Hematopoietic multipotent progenitor cell treated with erythropoietin and hydrocortisone succinate and interleukin-3 and kit ligand, for 4 days (in vitro differentiated cells): ENCODE results near the gene GTF3C1.
A peak's percentile ranks its signal among the peaks of the same experiment; 100 is the strongest.

Experiments
- DNase-seq: peaks from one replicate; pipeline ENCODE4 v3.0.0-alpha.2; 2015

GTF3C1 gene

DNA sequence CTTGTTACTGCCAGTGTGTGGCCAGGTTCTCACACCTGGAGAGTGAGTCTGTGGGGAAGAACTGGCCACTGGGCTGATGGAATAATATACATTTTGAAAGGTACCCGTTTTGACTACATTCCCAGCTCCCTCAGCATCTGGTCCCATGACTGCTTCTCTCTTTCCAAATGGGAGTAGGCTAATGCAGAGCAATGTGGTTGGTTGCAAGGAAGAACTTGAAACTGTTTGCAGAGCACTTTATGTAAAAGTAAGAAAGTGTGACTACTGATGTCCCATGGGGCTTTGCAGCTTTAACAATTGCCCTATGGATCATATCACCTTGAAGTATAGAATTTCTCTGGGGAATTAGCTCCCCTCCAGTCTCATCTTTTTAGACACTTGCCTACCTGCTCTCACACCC is 9.2 kb upstream of the GTF3C1 start:
- DNase-seq, result no peak

GRCh38 chr16:27558434-27558833 is 8.7 kb upstream of the GTF3C1 start:
- no peak for DNase-seq

GRCh38 chr16:27556471-27556870 is 6.8 kb upstream of the GTF3C1 start:
- DNase-seq, result no peak

GRCh38 chr16:27551036-27551435 is 1.3 kb upstream of the GTF3C1 start:
- no peak for DNase-seq

GRCh38 chr16:27550582-27550920 is 838 bp upstream of the GTF3C1 start:
- peak; percentile 13 for DNase-seq

DNA sequence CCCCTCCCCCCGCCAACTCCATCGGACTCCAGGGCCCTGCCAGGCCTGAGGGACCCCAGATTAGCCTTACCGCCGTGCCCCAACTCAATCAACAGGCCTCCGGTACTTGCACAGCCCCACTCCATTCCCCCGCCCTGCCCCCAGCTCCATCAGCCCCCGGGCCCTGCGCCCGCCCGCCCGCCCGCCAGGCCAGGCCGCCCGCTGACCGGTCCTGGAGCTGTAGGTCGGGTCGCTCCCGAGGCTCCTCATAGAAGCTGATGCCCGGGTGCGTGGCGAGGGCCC is 308 bp downstream of the GTF3C1 start:
- peak; percentile 47 for DNase-seq

DNA sequence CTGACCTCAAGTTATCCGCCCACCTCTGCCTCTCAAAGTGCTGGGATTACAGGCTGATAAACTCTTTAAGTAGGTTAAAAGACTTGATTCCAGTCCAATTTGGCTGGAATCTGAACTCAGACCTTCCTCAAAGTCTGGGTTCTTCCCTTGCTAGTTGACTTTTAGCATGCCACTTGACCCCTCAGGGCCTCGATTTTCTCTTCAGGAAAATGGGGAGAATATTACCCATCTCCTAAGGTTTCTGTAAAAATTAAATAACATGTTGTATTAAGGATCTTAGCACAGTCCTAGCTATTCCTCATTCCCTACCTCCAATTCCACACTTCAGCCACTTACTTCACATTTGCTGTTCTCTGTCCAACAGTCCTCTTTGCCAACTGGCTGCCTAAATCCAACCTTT is 1.9 kb downstream of the GTF3C1 start:
- DNase-seq, result no peak

DNA sequence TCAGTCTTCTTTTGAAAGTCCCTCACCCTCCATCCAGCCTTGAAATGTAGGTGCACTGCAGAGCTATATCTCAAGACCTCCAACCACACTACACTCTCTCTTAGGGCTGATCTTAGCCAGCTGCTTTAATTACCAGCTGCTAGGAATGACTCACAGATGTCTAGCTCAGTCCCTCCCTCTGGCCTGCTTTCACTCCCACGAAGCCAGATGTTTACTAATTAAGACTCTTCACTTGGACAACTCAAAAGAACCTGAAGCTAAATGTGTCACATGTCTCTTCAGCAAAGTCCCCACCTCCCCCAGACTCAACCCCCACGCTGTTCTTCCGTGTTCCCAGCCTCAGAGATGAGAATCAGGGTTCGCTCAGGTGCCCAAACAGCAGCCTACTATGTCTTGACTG is 2.6 kb downstream of the GTF3C1 start:
- peak; percentile 39 for DNase-seq

- DNase-seq, result no peak
These were observed 5.0 kb downstream of the GTF3C1 start for GRCh38 chr16:27544671-27545070.

DNA sequence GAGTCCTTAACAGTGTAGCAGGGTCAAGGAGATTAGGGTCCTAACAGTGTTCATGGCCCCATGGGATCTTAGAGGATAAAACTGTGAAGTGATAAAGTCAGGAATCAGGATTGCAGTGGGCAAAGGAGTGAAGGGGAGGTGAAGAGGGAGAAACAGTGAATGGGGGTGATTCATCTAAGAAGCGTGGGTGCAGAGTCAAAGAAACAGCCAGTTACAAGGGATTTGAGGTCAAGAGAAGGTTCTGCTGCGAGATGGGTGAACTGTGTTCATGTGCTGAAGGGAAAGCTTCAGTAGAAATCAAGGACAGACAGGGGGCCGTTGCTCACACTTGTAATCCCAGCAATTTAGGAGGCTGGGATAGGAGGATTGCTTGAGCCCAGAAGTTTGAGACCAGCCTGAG is 5.9 kb downstream of the GTF3C1 start:
- no peak for DNase-seq

DNA sequence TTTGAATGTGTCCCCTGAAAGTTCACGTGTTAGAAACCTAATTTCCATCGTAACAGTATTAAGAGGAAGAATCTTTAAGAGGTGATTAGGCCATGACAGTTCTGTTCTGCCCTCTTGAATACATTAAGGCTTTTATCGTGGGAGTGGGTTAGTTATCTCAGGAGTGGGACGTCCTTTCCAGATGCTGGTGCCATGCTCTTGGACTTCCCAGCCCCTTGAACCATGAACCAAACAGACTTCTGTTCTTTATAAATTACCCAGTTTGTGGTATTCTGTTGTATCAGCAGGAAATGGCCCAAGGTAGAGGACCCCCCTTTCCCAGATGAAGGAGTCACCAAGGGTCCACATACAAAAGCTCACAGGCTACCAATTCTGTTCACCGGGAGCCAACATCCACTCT is 10.1 kb downstream of the GTF3C1 start:
- DNase-seq, result no peak

GRCh38 chr16:27539120-27539519 is 10.6 kb downstream of the GTF3C1 start:
- peak; percentile 37 for DNase-seq

DNA sequence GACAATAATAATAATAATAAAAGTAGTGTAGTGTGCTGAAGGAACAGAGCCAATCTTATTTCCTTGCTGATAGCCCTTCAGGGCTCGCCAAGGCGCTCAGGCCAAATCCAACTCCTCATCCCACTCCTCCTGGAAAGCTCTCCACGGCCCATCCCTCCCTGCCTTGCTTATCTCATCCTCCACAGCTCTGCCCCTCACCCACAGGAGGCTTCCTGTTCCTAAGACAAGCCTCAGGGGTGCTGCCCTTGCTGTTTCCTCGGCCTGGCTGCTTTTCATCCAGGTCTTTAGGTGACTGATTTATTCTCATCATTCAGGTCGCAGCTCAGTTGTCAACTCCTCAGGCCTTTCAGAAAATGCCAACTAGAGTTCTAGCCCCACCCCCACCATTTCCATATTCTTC is 11.2 kb downstream of the GTF3C1 start:
- peak; percentile 37 for DNase-seq

GRCh38 chr16:27534256-27534655 is 15.5 kb downstream of the GTF3C1 start:
- DNase-seq, result no peak

GRCh38 chr16:27531826-27532800 is 17.6 kb downstream of the GTF3C1 start:
- DNase-seq, result peak; percentile 68

DNA sequence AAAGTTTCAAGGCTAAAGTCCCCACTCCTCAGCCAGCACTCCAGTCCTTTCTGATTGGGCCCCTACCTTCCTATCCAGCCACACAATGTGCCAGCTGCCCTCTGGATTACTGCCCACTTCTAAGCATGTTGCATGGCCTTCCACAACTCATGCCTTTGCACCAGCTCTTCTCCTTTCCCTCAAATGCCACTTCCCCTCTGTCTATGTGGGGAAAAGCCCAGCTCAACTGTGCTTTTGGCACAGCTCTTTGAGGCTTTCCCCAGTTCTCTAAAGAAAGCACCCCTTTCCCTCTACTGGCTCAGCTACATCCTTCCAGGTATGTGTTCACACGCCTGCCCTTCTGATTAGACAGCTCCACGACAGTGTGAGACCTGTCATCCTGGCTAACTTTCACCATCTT is 18.5 kb downstream of the GTF3C1 start:
- peak; percentile 49 for DNase-seq

- no peak for DNase-seq
These were observed 19.8 kb downstream of the GTF3C1 start for GRCh38 chr16:27529962-27530361.

GRCh38 chr16:27528294-27528693 is 21.4 kb downstream of the GTF3C1 start:
- DNase-seq, result no peak

DNA sequence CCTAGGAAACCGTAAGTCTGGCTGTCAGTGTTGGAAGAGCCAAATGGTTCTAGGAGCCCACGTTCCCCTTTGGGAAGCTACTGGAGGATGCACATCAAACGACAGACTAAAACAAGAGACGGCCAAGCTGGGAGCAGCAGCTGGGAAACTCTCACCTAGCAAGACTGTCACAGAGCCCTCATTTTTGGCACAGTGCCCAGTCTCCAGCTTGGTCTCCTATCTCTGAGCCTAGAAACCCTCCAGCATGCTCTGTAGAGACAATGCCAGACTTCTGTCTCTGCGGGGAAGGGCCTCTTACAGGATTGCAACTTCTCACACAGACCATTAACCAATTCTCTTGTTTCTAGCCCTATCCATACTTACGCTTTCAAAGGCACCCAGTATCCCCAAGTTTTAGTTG is 23.5 kb downstream of the GTF3C1 start:
- peak; percentile 61 for DNase-seq

DNA sequence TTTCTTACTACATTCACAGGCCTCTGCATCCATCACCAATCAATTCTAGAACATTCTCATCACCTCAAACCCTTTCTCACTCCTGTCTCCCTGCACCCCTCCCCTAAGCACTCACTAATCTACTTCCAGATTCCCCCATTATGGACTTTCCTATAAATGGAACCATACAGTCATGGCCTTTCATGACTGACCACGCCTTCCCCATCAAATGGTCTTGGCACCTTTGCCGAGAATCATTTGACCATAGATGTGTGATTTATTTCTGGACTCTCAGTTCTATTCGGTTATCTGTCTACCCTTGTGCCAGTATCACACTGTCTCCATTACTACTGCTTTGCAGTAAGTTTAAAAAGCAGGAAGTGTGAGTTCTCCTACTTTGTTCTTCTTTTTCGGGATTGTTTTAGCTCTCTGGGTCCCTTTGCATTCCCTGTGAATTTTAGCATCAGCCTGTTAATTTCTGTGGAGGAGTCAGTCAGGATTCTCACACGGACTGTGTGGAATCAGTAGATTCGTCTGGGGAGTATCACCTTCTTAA is 27.5 kb downstream of the GTF3C1 start:
- DNase-seq, result no peak

- DNase-seq, result no peak
These were observed 28.6 kb downstream of the GTF3C1 start for GRCh38 chr16:27520982-27521673.

GRCh38 chr16:27518226-27518625 is 31.5 kb downstream of the GTF3C1 start:
- no peak for DNase-seq

- no peak for DNase-seq
These were observed 32.0 kb downstream of the GTF3C1 start for GRCh38 chr16:27517664-27518063.

DNA sequence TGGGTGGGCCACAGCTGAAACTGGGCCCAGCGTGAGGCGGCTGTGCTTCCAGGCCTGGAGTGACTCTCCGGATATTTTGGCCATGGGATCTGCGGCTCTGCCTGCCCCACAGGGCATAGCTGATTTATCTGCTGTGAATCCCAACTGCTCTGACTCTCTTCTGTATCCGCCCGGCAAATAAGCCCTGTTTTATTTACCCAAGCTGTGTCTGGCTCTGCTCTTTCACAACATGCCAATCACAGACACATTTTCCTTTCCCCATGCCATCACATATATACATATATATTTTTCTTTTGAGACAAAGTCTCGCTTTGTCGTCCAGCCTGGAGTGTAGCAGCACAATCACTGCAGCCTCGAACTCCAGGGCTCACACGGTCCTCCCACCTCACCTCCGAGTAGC is 33.3 kb downstream of the GTF3C1 start:
- DNase-seq, result no peak
